ENCODE measurements around the gene AGT.
"Not testable (repeated sequence)": the region's sequence is repeated elsewhere in the genome, so short reads cannot be mapped to it uniquely, and the experiment has no call there.

Gene AGT

GRCh38 chr1:230744382-230744781 is 30.5 kb upstream of the AGT start:
- no peak for DNase-seq (ENCODE audit: low read depth in 2 of 2, low spot score in 1 of 2)

GRCh38 chr1:230743899-230744298 is 30.0 kb upstream of the AGT start:
- no peak for DNase-seq (ENCODE audit: low read depth in 2 of 2, low spot score in 1 of 2)

- no peak for DNase-seq (ENCODE audit: low read depth in 2 of 2, low spot score in 1 of 2)
Measured at GRCh38 chr1:230739564-230740290, 25.8 kb upstream of the AGT start.

GRCh38 chr1:230737622-230738262 is 23.8 kb upstream of the AGT start:
- DNase-seq (ENCODE audit: low read depth in 2 of 2, low spot score in 1 of 2), result no peak

GRCh38 chr1:230735447-230735846 is 21.5 kb upstream of the AGT start:
- DNase-seq (ENCODE audit: low read depth in 2 of 2, low spot score in 1 of 2), result no peak

- DNase-seq (ENCODE audit: low read depth in 2 of 2, low spot score in 1 of 2), result no peak
Measured at GRCh38 chr1:230730977-230731376, 17.1 kb upstream of the AGT start.

GRCh38 chr1:230728710-230729392 is 14.9 kb upstream of the AGT start:
- no peak for DNase-seq (ENCODE audit: low read depth in 2 of 2, low spot score in 1 of 2)

- DNase-seq (ENCODE audit: low read depth in 2 of 2, low spot score in 1 of 2), result no peak
Measured at GRCh38 chr1:230725256-230726012, 11.5 kb upstream of the AGT start.

- not testable (repeated sequence) for DNase-seq (ENCODE audit: low read depth in 2 of 2, low spot score in 1 of 2)
Measured at GRCh38 chr1:230721849-230722522, 8.1 kb upstream of the AGT start.

GRCh38 chr1:230717251-230717650 is 3.3 kb upstream of the AGT start:
- DNase-seq (ENCODE audit: low read depth in 2 of 2, low spot score in 1 of 2), result no peak

- not testable (repeated sequence) for DNase-seq (ENCODE audit: low read depth in 2 of 2, low spot score in 1 of 2)
Measured at GRCh38 chr1:230716453-230716852, 2.5 kb upstream of the AGT start.

GRCh38 chr1:230715510-230715909 is 1.6 kb upstream of the AGT start:
- DNase-seq (ENCODE audit: low read depth in 2 of 2, low spot score in 1 of 2), result no peak

GRCh38 chr1:230713547-230713914 is 391 bp downstream of the AGT start:
- no peak for DNase-seq (ENCODE audit: low read depth in 2 of 2, low spot score in 1 of 2)

GRCh38 chr1:230713138-230713537 is 784 bp downstream of the AGT start:
- DNase-seq (ENCODE audit: low read depth in 2 of 2, low spot score in 1 of 2), result no peak

- DNase-seq (ENCODE audit: low read depth in 2 of 2, low spot score in 1 of 2), result no peak
Measured at GRCh38 chr1:230712470-230712942, 1.4 kb downstream of the AGT start.

- DNase-seq (ENCODE audit: low read depth in 2 of 2, low spot score in 1 of 2), result no peak
Measured at GRCh38 chr1:230711245-230711644, 2.7 kb downstream of the AGT start.

- no peak for DNase-seq (ENCODE audit: low read depth in 2 of 2, low spot score in 1 of 2)
Measured at GRCh38 chr1:230710543-230710904, 3.4 kb downstream of the AGT start.

- no peak for DNase-seq (ENCODE audit: low read depth in 2 of 2, low spot score in 1 of 2)
Measured at GRCh38 chr1:230709619-230710542, 4.0 kb downstream of the AGT start.

- DNase-seq (ENCODE audit: low read depth in 2 of 2, low spot score in 1 of 2), result no peak
Measured at GRCh38 chr1:230708631-230709580, 5.0 kb downstream of the AGT start.

All from stimulated activated CD8-positive, alpha-beta memory T cell treated with anti-CD3 and anti-CD28 coated beads, Interleukin-4, amount 100 ng/mL, for 1 hour (primary cell).